ENCODE measurements around the gene FAM168B.

Gene FAM168B

DNA sequence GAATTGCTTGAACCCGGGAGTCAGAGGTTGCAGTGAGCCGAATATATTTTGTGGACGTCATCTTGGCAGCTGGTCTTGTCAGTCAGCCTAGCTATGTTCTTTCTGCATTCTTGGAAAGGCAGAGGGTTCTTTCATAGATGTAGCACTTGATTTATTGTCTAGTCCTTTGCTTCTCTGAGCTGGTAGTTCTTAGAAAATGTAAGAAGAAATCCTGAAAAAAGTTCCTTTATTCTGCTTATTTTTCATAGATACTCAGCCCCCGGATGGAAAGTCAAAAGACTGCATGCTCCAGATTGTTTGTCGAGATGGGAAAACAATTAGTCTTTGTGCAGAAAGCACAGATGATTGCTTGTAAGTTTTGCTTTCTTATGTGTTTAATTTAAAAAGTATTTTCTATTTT lies 33.2 kb upstream of the FAM168B start:
- Histone ChIP-seq H3K4me1 (ENCODE audit: insufficient read depth, low read length, severe bottlenecking) (no peaks in the 10 kb centered on the region), H3K27ac (ENCODE audit: low read depth, low read length, poor library complexity, severe bottlenecking) (no peak overlapping the region), H3K9ac (ENCODE audit: low read length) (no peak overlapping the region), H3K36me3 (ENCODE audit: insufficient read depth, low read length) (peaks cover 72% of the 10 kb centered on the region), H4K20me1 (ENCODE audit: insufficient read depth, low read length) (no peaks in the 10 kb centered on the region), H3K4me3 (ENCODE audit: low read depth, low read length, poor library complexity, severe bottlenecking) (no peak overlapping the region), H3F3A (ENCODE audit: insufficient read depth, low read length) (no peaks in the 10 kb centered on the region), H3K4me2 (ENCODE audit: low read length) (no peak overlapping the region), H3K9me2 (ENCODE audit: low read depth, low read length) (no peaks in the 10 kb centered on the region), H2AFZ (ENCODE audit: low read length) (no peak overlapping the region), H3K27me3 (ENCODE audit: insufficient read depth, low read length) (no peaks in the 10 kb centered on the region), H3K79me2 (ENCODE audit: insufficient read depth, low read length) (peaks cover 7% of the 10 kb centered on the region; the same call in 1 of the 2 replicates), H3K9me3 (ENCODE audit: low read length) (no peaks in the 10 kb centered on the region)
- TF ChIP-seq CTCF (IDR thresholded peaks at IDR 0.05; ENCODE audit: low read length), result no peak
- TF ChIP-seq EZH2 (IDR thresholded peaks at IDR 0.05; ENCODE audit: borderline replicate concordance, low read length), result no peak

- no peaks in the 10 kb centered on the region for H3F3A ChIP-seq (ENCODE audit: insufficient read depth, low read length)
- peaks cover 67% of the 10 kb centered on the region for H3K36me3 ChIP-seq (ENCODE audit: insufficient read depth, low read length)
- H3K27me3 ChIP-seq (ENCODE audit: insufficient read depth, low read length), result no peaks in the 10 kb centered on the region
- H3K9me3 ChIP-seq (ENCODE audit: low read length), result no peaks in the 10 kb centered on the region
- no peaks in the 10 kb centered on the region for H4K20me1 ChIP-seq (ENCODE audit: insufficient read depth, low read length)
- H3K4me1 ChIP-seq (ENCODE audit: insufficient read depth, low read length, severe bottlenecking), result no peaks in the 10 kb centered on the region
- no peak overlapping the region for H2AFZ ChIP-seq (ENCODE audit: low read length)
- H3K9me2 ChIP-seq (ENCODE audit: low read depth, low read length), result no peaks in the 10 kb centered on the region
- no peak overlapping the region for H3K9ac ChIP-seq (ENCODE audit: low read length)
- no peak overlapping the region for H3K27ac ChIP-seq (ENCODE audit: low read depth, low read length, poor library complexity, severe bottlenecking)
- H3K79me2 ChIP-seq (ENCODE audit: insufficient read depth, low read length), result peaks cover 7% of the 10 kb centered on the region
- no peak overlapping the region for H3K4me3 ChIP-seq (ENCODE audit: low read depth, low read length, poor library complexity, severe bottlenecking)
- no peak overlapping the region for H3K4me2 ChIP-seq (ENCODE audit: low read length)
- TF ChIP-seq EZH2 (IDR thresholded peaks at IDR 0.05; ENCODE audit: borderline replicate concordance, low read length) (no peak), CTCF (IDR thresholded peaks at IDR 0.05; ENCODE audit: low read length) (no peak)
Observed at GRCh38 chr2:131125195-131125757, 32.0 kb upstream of the FAM168B start.

DNA sequence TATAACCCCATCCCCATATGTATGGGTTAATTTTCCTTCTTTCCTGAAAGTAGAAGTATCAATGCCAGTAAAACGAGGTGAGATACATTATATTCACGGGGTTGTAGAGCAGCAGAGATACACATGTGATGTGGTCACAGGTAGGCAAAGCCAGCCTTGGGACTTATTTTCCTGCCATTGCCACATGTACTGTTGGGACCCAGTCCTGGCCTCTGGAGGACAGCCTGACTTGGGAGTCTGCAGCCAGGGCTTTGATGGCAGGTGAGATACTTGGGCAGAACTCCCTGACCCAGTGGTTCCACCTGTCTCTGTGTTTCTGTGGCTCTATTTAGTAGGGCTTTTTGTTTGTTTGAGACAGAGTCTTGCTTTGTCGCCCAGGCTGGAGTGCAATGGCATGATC lies 29.9 kb upstream of the FAM168B start:
- no peak for TF ChIP-seq CTCF (IDR thresholded peaks at IDR 0.05; ENCODE audit: low read length)
- TF ChIP-seq EZH2 (IDR thresholded peaks at IDR 0.05; ENCODE audit: borderline replicate concordance, low read length), result no peak
- Histone ChIP-seq H3K4me2 (ENCODE audit: low read length) (no peak overlapping the region), H3F3A (ENCODE audit: insufficient read depth, low read length) (no peaks in the 10 kb centered on the region), H3K27ac (ENCODE audit: low read depth, low read length, poor library complexity, severe bottlenecking) (no peak overlapping the region), H3K9ac (ENCODE audit: low read length) (no peak overlapping the region), H4K20me1 (ENCODE audit: insufficient read depth, low read length) (no peaks in the 10 kb centered on the region), H2AFZ (ENCODE audit: low read length) (no peak overlapping the region), H3K36me3 (ENCODE audit: insufficient read depth, low read length) (peaks cover 48% of the 10 kb centered on the region), H3K79me2 (ENCODE audit: insufficient read depth, low read length) (peaks cover 16% of the 10 kb centered on the region), H3K9me2 (ENCODE audit: low read depth, low read length) (no peaks in the 10 kb centered on the region), H3K4me1 (ENCODE audit: insufficient read depth, low read length, severe bottlenecking) (no peaks in the 10 kb centered on the region), H3K27me3 (ENCODE audit: insufficient read depth, low read length) (no peaks in the 10 kb centered on the region), H3K9me3 (ENCODE audit: low read length) (no peaks in the 10 kb centered on the region), H3K4me3 (ENCODE audit: low read depth, low read length, poor library complexity, severe bottlenecking) (no peak overlapping the region)
